ENCODE results near the gene UNC5C. TPM values are rescaled to one million over a fixed set of nuclear protein-coding genes. Genes with fewer than 3 reads are reported as not detected.
"Not testable (repeated sequence)": the region's sequence is repeated elsewhere in the genome, so short reads cannot be mapped to it uniquely, and the experiment has no call there.

UNC5C gene
- total RNA-seq, 2 experiments from 2014 or later: not detected

GRCh38 chr4:95153182-95153581 lies 395.6 kb downstream of the UNC5C start:
- H3K4me1 Mint-ChIP-seq (ENCODE audit: low read depth): peaks cover 14% of the 10 kb centered on the region
- POLR2A ChIA-PET: no interaction called here
- no peaks in the 10 kb centered on the region for H3K27me3 Mint-ChIP-seq
- no peaks in the 10 kb centered on the region for H3K9me3 Mint-ChIP-seq
- CTCF ChIA-PET: no interaction called here
- intact Hi-C loops (cut with micrococcal nuclease): no loop called here
- H3K4me3 Mint-ChIP-seq: no peak overlapping the region
- no peak for DNase-seq
- no peak overlapping the region for H3K27ac Mint-ChIP-seq
- no peaks in the 10 kb centered on the region for H3K36me3 Mint-ChIP-seq

- H3K4me3 Mint-ChIP-seq: no peak overlapping the region
- H3K9me3 Mint-ChIP-seq: no peaks in the 10 kb centered on the region
- no peaks in the 10 kb centered on the region for H3K27me3 Mint-ChIP-seq
- no peak for DNase-seq
- ChIA-PET CTCF (no interaction called here), POLR2A (no interaction called here)
- no peaks in the 10 kb centered on the region for H3K36me3 Mint-ChIP-seq
- intact Hi-C loops (cut with micrococcal nuclease): no loop called here
- peaks cover 12% of the 10 kb centered on the region for H3K4me1 Mint-ChIP-seq (ENCODE audit: low read depth)
- no peak overlapping the region for H3K27ac Mint-ChIP-seq
These were observed 397.5 kb downstream of the UNC5C start for GRCh38 chr4:95151255-95151654.

DNA sequence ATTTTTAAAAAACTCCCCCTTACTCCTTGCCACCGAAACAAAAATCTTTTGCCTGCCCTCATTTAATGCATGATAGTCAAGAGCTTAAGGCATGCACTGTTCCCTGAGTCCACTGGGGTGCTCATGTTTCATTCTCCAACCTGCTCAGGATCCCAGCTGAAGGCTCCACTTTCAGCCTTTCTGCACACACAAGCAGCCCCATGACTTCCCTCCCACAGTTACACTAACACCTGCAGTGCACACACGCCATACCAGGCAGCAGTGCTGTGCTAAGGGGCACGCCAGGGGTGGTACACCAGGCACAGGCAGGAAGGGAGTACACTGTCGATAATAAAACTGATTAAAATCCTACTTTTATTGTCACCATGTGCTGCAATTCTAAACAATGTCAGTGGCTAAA lies 405.8 kb downstream of the UNC5C start:
- ChIA-PET CTCF (no interaction called here), POLR2A (no interaction called here)
- Mint-ChIP-seq H3K27me3 (peaks cover 18% of the 10 kb centered on the region), H3K27ac (no peak overlapping the region), H3K9me3 (no peaks in the 10 kb centered on the region), H3K4me3 (no peak overlapping the region), H3K4me1 (ENCODE audit: low read depth) (no peaks in the 10 kb centered on the region), H3K36me3 (no peaks in the 10 kb centered on the region)
- no peak for DNase-seq
- intact Hi-C loops (cut with micrococcal nuclease): no loop called here

DNA sequence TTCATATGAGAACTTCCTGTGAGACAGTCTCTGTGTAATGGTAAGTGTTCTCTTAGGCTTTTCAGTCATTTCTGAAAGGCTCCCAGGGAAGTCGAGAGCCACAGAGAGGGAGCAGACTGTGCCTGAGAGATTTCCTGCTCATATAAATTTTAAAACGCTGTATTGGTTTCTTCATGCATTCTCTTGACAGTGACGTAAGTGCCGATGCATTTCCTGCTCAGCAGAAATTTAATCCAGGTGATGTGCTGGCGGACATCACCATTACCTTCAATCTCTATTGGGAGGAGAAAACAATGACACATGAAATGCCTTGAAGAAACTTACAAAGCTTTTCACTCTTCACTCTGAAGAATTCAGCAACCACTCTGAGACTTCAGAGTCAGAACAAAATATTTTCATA lies 407.4 kb downstream of the UNC5C start:
- no peak overlapping the region for H3K27ac Mint-ChIP-seq
- DNase-seq: no peak
- no peaks in the 10 kb centered on the region for H3K36me3 Mint-ChIP-seq
- H3K9me3 Mint-ChIP-seq: no peaks in the 10 kb centered on the region
- H3K4me1 Mint-ChIP-seq (ENCODE audit: low read depth): no peaks in the 10 kb centered on the region
- no peak overlapping the region for H3K4me3 Mint-ChIP-seq
- ChIA-PET CTCF (no interaction called here), POLR2A (no interaction called here)
- intact Hi-C loops (cut with micrococcal nuclease): no loop called here
- peaks cover 18% of the 10 kb centered on the region for H3K27me3 Mint-ChIP-seq

- H3K4me3 Mint-ChIP-seq; POLR2A ChIA-PET; CTCF ChIA-PET; H3K9me3 Mint-ChIP-seq; H3K4me1 Mint-ChIP-seq (ENCODE audit: low read depth); H3K27ac Mint-ChIP-seq; DNase-seq; H3K36me3 Mint-ChIP-seq; intact Hi-C loops (cut with micrococcal nuclease): not testable (repeated sequence)
- H3K27me3 Mint-ChIP-seq: peaks cover 14% of the 10 kb centered on the region
These were observed 409.3 kb downstream of the UNC5C start for GRCh38 chr4:95139424-95139823.

DNA sequence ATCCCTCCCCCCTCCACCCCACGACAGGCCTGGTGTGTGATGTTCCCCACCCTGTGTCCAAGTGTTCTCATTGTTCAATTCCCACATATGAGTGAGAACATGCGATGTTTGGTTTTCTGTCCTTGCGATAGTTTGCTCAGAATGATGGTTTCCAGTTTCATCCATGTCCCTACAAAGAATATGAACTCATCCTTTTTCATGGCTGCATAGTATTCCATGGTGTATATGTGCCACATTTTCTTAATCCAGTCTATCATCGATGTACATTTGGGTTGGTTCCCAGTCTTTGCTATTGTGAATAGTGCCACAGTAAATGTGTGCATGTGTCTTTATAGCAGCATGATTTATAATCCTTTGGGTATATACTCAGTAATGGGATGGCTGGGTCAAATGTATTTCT lies 414.8 kb downstream of the UNC5C start:
- H3K4me3 Mint-ChIP-seq, H3K27ac Mint-ChIP-seq, CTCF ChIA-PET: not testable (repeated sequence)

DNA sequence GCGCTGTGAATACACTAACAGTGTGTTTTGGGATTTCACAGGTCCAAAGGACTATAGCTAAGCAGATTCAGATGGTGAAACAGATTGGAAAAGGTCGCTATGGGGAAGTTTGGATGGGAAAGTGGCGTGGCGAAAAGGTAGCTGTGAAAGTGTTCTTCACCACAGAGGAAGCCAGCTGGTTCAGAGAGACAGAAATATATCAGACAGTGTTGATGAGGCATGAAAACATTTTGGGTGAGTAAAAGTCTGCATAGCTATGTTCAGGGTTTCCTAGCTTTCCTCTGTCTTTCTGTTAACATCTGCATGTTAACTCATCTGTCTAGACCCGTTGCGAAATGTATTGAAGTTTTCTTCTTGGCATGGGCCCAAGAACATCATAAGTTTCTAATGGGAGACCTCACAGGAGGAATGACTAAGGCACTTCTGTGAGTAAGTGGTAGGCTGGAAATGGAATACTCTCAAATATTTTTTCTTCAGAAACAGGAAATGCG lies 418.9 kb downstream of the UNC5C start:
- CTCF ChIA-PET: no interaction called here
- POLR2A ChIA-PET: no interaction called here
- intact Hi-C loops (cut with micrococcal nuclease): loop anchor here (10.0 kb wide), 1 partner anchor 725 kb away; no protein-coding TSS in a partner anchor
- Mint-ChIP-seq H3K36me3 (no peaks in the 10 kb centered on the region), H3K27me3 (peaks cover 1% of the 10 kb centered on the region), H3K27ac (no peak overlapping the region), H3K4me3 (no peak overlapping the region), H3K9me3 (no peaks in the 10 kb centered on the region), H3K4me1 (ENCODE audit: low read depth) (peaks cover 5% of the 10 kb centered on the region)
- no peak for DNase-seq

More for the DNA sequence above, 414.8 kb downstream of the UNC5C start:
- H3K36me3 Mint-ChIP-seq; H3K27me3 Mint-ChIP-seq; H3K4me1 Mint-ChIP-seq (ENCODE audit: low read depth); intact Hi-C loops (cut with micrococcal nuclease); POLR2A ChIA-PET; H3K9me3 Mint-ChIP-seq; DNase-seq: not testable (repeated sequence)

- Mint-ChIP-seq H3K9me3 (no peaks in the 10 kb centered on the region), H3K27me3 (peaks cover 1% of the 10 kb centered on the region), H3K4me1 (ENCODE audit: low read depth) (peaks cover 5% of the 10 kb centered on the region), H3K27ac (no peak overlapping the region), H3K36me3 (no peaks in the 10 kb centered on the region), H3K4me3 (no peak overlapping the region)
- no peak for DNase-seq
- CTCF ChIA-PET: no interaction called here
- intact Hi-C loops (cut with micrococcal nuclease): loop anchor here (10.0 kb wide), 1 partner anchor 724 kb away; no protein-coding TSS in a partner anchor
- POLR2A ChIA-PET: no interaction called here
These were observed 419.7 kb downstream of the UNC5C start for GRCh38 chr4:95129031-95129430.

DNA sequence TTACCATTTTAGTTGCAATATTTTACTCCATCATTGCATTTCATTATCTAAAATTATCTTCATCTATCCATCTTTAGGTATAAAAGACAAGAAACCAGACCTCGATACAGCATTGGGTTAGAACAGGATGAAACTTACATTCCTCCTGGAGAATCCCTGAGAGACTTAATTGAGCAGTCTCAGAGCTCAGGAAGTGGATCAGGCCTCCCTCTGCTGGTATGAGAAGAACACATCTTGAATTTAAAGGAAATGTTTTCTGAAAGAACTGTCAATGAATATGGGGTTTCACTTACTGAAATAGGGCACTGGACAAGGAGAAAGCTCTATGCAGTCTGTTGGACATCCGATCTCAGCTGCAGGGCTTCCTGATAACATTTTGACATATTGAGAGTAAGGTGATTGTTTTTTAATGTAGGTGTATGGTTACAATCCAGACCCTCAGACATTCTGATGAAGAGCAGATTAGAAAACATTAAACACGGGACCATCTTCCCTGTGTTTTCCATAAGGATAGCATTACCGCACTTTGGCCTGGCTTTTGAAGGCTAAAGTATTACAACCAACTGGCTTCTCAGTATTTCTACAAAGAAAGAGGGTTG lies 423.8 kb downstream of the UNC5C start:
- CTCF ChIA-PET: interaction anchor here (1.5 kb wide), 1 partner anchor 504 kb away, joined by 9 read pairs; no protein-coding TSS in a partner anchor
- Mint-ChIP-seq H3K4me1 (ENCODE audit: low read depth) (peaks cover 4% of the 10 kb centered on the region), H3K36me3 (no peaks in the 10 kb centered on the region)

GRCh38 chr4:95122001-95122400 lies 426.8 kb downstream of the UNC5C start:
- intact Hi-C loops (cut with micrococcal nuclease): loop anchor here (10.0 kb wide), 1 partner anchor 717 kb away; no protein-coding TSS in a partner anchor
- Mint-ChIP-seq H3K4me1 (ENCODE audit: low read depth) (no peaks in the 10 kb centered on the region), H3K36me3 (no peaks in the 10 kb centered on the region), H3K27me3 (no peaks in the 10 kb centered on the region), H3K27ac (no peak overlapping the region), H3K9me3 (no peaks in the 10 kb centered on the region), H3K4me3 (no peak overlapping the region)
- POLR2A ChIA-PET: no interaction called here
- no peak for DNase-seq
- CTCF ChIA-PET: no interaction called here

More for the DNA sequence above, 423.8 kb downstream of the UNC5C start:
- H3K27ac Mint-ChIP-seq: no peak overlapping the region
- DNase-seq: no peak
- peaks cover 1% of the 10 kb centered on the region for H3K27me3 Mint-ChIP-seq
- no peaks in the 10 kb centered on the region for H3K9me3 Mint-ChIP-seq
- no peak overlapping the region for H3K4me3 Mint-ChIP-seq
- intact Hi-C loops (cut with micrococcal nuclease): loop anchor here (1.0 to 10.0 kb wide), 2 partner anchors 504 to 720 kb away; no protein-coding TSS in a partner anchor
- POLR2A ChIA-PET: no interaction called here

DNA sequence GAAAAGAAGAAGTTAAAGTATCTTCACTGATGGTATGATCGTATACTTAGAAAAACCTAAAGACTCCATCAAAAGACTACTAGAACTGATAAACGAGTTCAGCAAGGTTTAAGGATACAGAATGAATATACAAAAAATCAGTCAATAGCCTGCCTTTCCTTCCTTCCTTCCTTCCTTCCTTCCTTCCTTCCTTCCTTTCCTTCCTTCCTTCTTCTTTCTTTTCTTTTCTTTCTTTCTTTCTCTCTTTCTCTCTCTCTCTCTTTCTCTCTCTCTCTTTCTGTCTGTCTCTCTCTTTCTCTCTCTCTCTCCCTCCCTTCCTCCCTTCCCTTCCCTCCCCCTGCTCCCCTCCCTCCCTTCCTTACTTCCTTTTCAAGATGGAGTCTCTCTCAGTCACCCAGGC lies 428.3 kb downstream of the UNC5C start:
- Mint-ChIP-seq H3K36me3 (no peaks in the 10 kb centered on the region), H3K4me1 (ENCODE audit: low read depth) (no peaks in the 10 kb centered on the region), H3K9me3 (no peaks in the 10 kb centered on the region), H3K4me3 (no peak overlapping the region), H3K27me3 (no peaks in the 10 kb centered on the region), H3K27ac (no peak overlapping the region)
- ChIA-PET POLR2A (no interaction called here), CTCF (no interaction called here)
- DNase-seq: no peak
- intact Hi-C loops (cut with micrococcal nuclease): loop anchor here (10.0 kb wide), 1 partner anchor 716 kb away; no protein-coding TSS in a partner anchor

DNA sequence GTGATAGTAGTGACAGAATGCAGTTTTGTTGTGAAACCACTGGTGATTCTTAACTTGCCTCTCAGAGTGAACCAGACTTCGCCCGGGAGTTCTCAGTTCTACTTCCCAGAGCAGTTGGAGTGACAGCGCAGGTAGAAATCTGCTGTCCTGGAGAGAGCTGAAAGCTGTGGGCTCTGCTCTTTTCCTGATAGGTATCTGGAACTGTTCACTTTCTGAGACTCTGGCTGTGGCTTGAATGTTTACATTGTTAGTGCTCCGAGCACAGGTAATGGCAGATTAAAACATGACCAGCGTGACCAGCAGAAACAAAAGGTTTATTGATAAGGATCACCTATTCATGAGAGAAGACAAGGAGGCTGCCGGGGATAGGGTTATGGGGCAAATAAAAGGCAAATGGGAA lies 430.3 kb downstream of the UNC5C start:
- Mint-ChIP-seq H3K27ac (no peak overlapping the region), H3K36me3 (no peaks in the 10 kb centered on the region), H3K9me3 (no peaks in the 10 kb centered on the region), H3K27me3 (no peaks in the 10 kb centered on the region), H3K4me3 (no peak overlapping the region), H3K4me1 (ENCODE audit: low read depth) (no peaks in the 10 kb centered on the region)
- intact Hi-C loops (cut with micrococcal nuclease): no loop called here
- ChIA-PET CTCF (no interaction called here), POLR2A (no interaction called here)
- no peak for DNase-seq

GRCh38 chr4:95114521-95114920 lies 434.3 kb downstream of the UNC5C start:
- no peaks in the 10 kb centered on the region for H3K36me3 Mint-ChIP-seq
- H3K27ac Mint-ChIP-seq: no peak overlapping the region
- intact Hi-C loops (cut with micrococcal nuclease): no loop called here
- no peaks in the 10 kb centered on the region for H3K9me3 Mint-ChIP-seq
- CTCF ChIA-PET: no interaction called here
- POLR2A ChIA-PET: no interaction called here
- no peaks in the 10 kb centered on the region for H3K4me1 Mint-ChIP-seq (ENCODE audit: low read depth)
- H3K27me3 Mint-ChIP-seq: no peaks in the 10 kb centered on the region
- H3K4me3 Mint-ChIP-seq: no peak overlapping the region
- no peak for DNase-seq
